ENCODE results near the gene TCAP. TPM values are rescaled to one million over a fixed set of nuclear protein-coding genes. Genes with fewer than 3 reads are reported as not detected.
A peak's percentile ranks its signal among the peaks of the same experiment; 100 is the strongest.
"Not testable (repeated sequence)": the region's sequence is repeated elsewhere in the genome, so short reads cannot be mapped to it uniquely, and the experiment has no call there.

The TCAP gene
- total RNA-seq, 1 donor from 2014 or later = 0.19 TPM

- Mint-ChIP-seq H3K9me3 (no peaks in the 10 kb centered on the region), H3K27ac (peak overlapping the region; percentile 74), H3K4me3 (no peak overlapping the region), H3K27me3 (ENCODE audit: insufficient read depth, low read depth) (peaks cover 5% of the 10 kb centered on the region), H3K36me3 (peaks cover 2% of the 10 kb centered on the region), H3K4me1 (peaks cover 40% of the 10 kb centered on the region)
- Histone ChIP-seq H3K4me1 (peaks cover 34% of the 10 kb centered on the region), H3K4me3 (no peak overlapping the region), H3K79me2 (ENCODE audit: low read depth) (peaks cover 14% of the 10 kb centered on the region), H3K9me3 (ENCODE audit: low read depth) (no peaks in the 10 kb centered on the region), H4K20me1 (ENCODE audit: low read depth) (no peaks in the 10 kb centered on the region), H3F3A (ENCODE audit: low read depth) (peaks cover 49% of the 10 kb centered on the region), H3K4me2 (peak overlapping the region; percentile 80), H2AFZ (replicated peaks) (no peak overlapping the region), H3K9ac (no peak overlapping the region), H3K27me3 (no peaks in the 10 kb centered on the region), H3K36me3 (no peaks in the 10 kb centered on the region), H3K27ac (peak overlapping the region; percentile 77)
- peak; percentile 47 for DNase-seq (ENCODE audit: low spot score)
- TF ChIP-seq, protein P1, sequence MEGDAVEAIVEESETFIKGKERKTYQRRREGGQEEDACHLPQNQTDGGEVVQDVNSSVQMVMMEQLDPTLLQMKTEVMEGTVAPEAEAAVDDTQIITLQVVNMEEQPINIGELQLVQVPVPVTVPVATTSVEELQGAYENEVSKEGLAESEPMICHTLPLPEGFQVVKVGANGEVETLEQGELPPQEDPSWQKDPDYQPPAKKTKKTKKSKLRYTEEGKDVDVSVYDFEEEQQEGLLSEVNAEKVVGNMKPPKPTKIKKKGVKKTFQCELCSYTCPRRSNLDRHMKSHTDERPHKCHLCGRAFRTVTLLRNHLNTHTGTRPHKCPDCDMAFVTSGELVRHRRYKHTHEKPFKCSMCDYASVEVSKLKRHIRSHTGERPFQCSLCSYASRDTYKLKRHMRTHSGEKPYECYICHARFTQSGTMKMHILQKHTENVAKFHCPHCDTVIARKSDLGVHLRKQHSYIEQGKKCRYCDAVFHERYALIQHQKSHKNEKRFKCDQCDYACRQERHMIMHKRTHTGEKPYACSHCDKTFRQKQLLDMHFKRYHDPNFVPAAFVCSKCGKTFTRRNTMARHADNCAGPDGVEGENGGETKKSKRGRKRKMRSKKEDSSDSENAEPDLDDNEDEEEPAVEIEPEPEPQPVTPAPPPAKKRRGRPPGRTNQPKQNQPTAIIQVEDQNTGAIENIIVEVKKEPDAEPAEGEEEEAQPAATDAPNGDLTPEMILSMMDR (IDR thresholded peaks at IDR 0.05) = no peak
- TF ChIP-seq EZH2phosphoT487 (IDR thresholded peaks at IDR 0.05) (no peak), EZH2 (IDR thresholded peaks at IDR 0.05) (no peak)
Measured at GRCh38 chr17:39695089-39695474, 29.9 kb downstream of the TCAP start.

DNA sequence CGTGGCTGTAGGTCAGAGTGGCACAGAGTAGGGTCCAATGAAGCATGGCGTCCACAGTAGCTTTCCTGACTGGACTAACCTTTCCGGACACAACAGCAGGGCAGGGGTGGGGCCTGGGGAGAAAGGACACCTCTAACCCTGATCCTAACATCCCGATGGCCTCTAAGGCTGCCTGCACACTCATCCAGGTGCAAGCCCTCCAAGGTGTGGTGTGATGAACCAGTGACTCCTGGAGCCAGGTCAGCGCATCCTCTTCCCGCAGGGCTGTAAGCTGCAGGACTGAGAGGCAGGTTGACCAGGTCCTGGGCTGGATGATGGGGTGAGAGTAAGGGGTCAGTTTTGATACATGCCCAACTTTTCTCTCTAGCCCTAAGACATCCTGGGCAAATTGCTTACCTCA lies 31.6 kb downstream of the TCAP start:
- H3K9me3 Mint-ChIP-seq = no peaks in the 10 kb centered on the region
- peaks cover 45% of the 10 kb centered on the region for H3F3A ChIP-seq (ENCODE audit: low read depth)
- H3K9me3 ChIP-seq (ENCODE audit: low read depth) = no peaks in the 10 kb centered on the region
- H3K4me1 Mint-ChIP-seq = peaks cover 50% of the 10 kb centered on the region
- H3K36me3 ChIP-seq = no peaks in the 10 kb centered on the region
- H3K4me2 ChIP-seq = peak overlapping the region; percentile 80
- H3K4me3 ChIP-seq = no peak overlapping the region
- no peak overlapping the region for H2AFZ ChIP-seq (replicated peaks)
- H3K4me3 Mint-ChIP-seq = peak overlapping the region; percentile 64
- no peak overlapping the region for H3K27ac ChIP-seq
- H3K36me3 Mint-ChIP-seq = peaks cover 2% of the 10 kb centered on the region
- no peaks in the 10 kb centered on the region for H3K27me3 ChIP-seq
- peaks cover 5% of the 10 kb centered on the region for H3K27me3 Mint-ChIP-seq (ENCODE audit: insufficient read depth, low read depth)
- H3K9ac ChIP-seq = no peak overlapping the region
- TF ChIP-seq EZH2phosphoT487 (IDR thresholded peaks at IDR 0.05) (no peak), EZH2 (IDR thresholded peaks at IDR 0.05) (no peak)
- TF ChIP-seq, protein P1 (IDR thresholded peaks at IDR 0.05) = no peak
- peaks cover 10% of the 10 kb centered on the region for H4K20me1 ChIP-seq (ENCODE audit: low read depth)
- no peak for DNase-seq (ENCODE audit: low spot score)
- H3K79me2 ChIP-seq (ENCODE audit: low read depth) = peaks cover 30% of the 10 kb centered on the region
- peaks cover 41% of the 10 kb centered on the region for H3K4me1 ChIP-seq
- H3K27ac Mint-ChIP-seq = no peak overlapping the region

GRCh38 chr17:39697961-39698360 lies 32.8 kb downstream of the TCAP start:
- peaks cover 48% of the 10 kb centered on the region for H3F3A ChIP-seq (ENCODE audit: low read depth)
- H4K20me1 ChIP-seq (ENCODE audit: low read depth) = peaks cover 22% of the 10 kb centered on the region
- H3K27ac ChIP-seq = no peak overlapping the region
- TF ChIP-seq, protein P1 (IDR thresholded peaks at IDR 0.05) = no peak
- no peak for TF ChIP-seq EZH2 (IDR thresholded peaks at IDR 0.05)
- TF ChIP-seq EZH2phosphoT487 (IDR thresholded peaks at IDR 0.05) = no peak
- H3K9me3 ChIP-seq (ENCODE audit: low read depth) = no peaks in the 10 kb centered on the region
- H3K79me2 ChIP-seq (ENCODE audit: low read depth) = peaks cover 43% of the 10 kb centered on the region
- peaks cover 2% of the 10 kb centered on the region for H3K36me3 Mint-ChIP-seq
- H3K4me3 Mint-ChIP-seq = no peak overlapping the region
- H3K27me3 ChIP-seq = no peaks in the 10 kb centered on the region
- H3K4me1 Mint-ChIP-seq = peaks cover 58% of the 10 kb centered on the region
- H3K4me2 ChIP-seq = no peak overlapping the region
- no peak overlapping the region for H3K4me3 ChIP-seq
- peaks cover 6% of the 10 kb centered on the region for H3K27me3 Mint-ChIP-seq (ENCODE audit: insufficient read depth, low read depth)
- no peak overlapping the region for H3K27ac Mint-ChIP-seq
- no peaks in the 10 kb centered on the region for H3K9me3 Mint-ChIP-seq
- H2AFZ ChIP-seq (replicated peaks) = no peak overlapping the region
- peaks cover 53% of the 10 kb centered on the region for H3K4me1 ChIP-seq
- no peak for DNase-seq (ENCODE audit: low spot score)
- H3K9ac ChIP-seq = no peak overlapping the region
- H3K36me3 ChIP-seq = no peaks in the 10 kb centered on the region

DNA sequence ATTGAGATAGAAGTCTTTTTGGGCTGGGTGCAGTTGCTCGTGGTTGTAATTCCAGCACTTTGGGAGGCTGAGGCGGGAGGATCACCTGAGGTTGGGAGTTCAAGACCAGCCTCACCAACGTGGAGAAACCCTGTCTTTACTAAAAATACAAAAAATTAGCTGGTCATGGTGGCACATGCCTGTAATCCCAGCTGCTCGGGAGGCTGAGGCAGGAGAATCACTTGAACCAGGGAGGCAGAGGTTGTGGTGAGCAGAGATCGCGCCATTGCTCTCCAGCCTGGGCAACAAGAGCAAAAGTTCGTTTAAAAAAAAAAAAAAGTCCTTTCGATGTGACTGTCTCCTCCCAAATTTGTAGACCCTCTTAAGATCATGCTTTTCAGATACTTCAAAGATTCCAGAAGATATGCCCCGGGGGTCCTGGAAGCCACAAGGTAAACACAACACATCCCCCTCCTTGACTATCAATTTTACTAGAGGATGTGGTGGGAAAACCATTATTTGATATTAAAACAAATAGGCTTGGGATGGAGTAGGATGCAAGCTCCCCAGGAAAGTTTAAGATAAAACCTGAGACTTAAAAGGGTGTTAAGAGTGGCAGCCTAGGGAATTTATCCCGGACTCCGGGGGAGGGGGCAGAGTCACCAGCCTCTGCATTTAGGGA lies 34.1 kb downstream of the TCAP start:
- H3K9ac ChIP-seq = peak overlapping the region; percentile 80
- H3K27me3 ChIP-seq; H3K36me3 ChIP-seq; H3K36me3 Mint-ChIP-seq; DNase-seq (ENCODE audit: low spot score); H3K27me3 Mint-ChIP-seq (ENCODE audit: insufficient read depth, low read depth); H3K9me3 Mint-ChIP-seq; H3K9me3 ChIP-seq (ENCODE audit: low read depth): not testable (repeated sequence)
- Mint-ChIP-seq H3K4me1 (peaks cover 61% of the 10 kb centered on the region), H3K4me3 (peak overlapping the region; percentile 99), H3K27ac (peak overlapping the region; percentile 98)
- H3K79me2 ChIP-seq (ENCODE audit: low read depth) = peaks cover 56% of the 10 kb centered on the region
- H3K27ac ChIP-seq = peak overlapping the region; percentile 26
- peaks cover 35% of the 10 kb centered on the region for H4K20me1 ChIP-seq (ENCODE audit: low read depth)
- H3K4me3 ChIP-seq = peak overlapping the region; percentile 96
- H3K4me2 ChIP-seq = peak overlapping the region; percentile 88
- peaks cover 50% of the 10 kb centered on the region for H3F3A ChIP-seq (ENCODE audit: low read depth)
- H3K4me1 ChIP-seq = peaks cover 63% of the 10 kb centered on the region
- H2AFZ ChIP-seq (replicated peaks) = peak overlapping the region; percentile 46

All from neural progenitor cell (in vitro differentiated cells).